Breast epithelium (tissue), 4 donors: ENCODE data around the gene LDLRAD3. TPM values are rescaled to one million over a fixed set of nuclear protein-coding genes. Genes with fewer than 3 reads are reported as not detected.

Source experiments
- DNase-seq, 2 donors: peaks; one replicate each; pipeline ENCODE4 v3.0.0-alpha.2; 2019; ENCODE audit warnings: low spot score in 2 of 2
- H3K27ac ChIP-seq, 2 donors: fragments of 200-600 bp; sonication (generic) in 1 of 2; one replicate each; pipeline ENCODE4 v1.5.1; 2016 to 2019; ENCODE audit warnings: mild to moderate bottlenecking in 1 of 2
- H3K27me3 ChIP-seq, 2 donors: fragments of 200-600 bp; sonication (generic) in 1 of 2; one replicate each; pipeline versions ENCODE4 v1.5.1 to v1.6.0; 2017 to 2019; ENCODE audit warnings: control low read depth in 1 of 2, mild to moderate bottlenecking in 1 of 2
- H3K36me3 ChIP-seq: fragments of 200-600 bp; one replicate; pipeline ENCODE4 v1.5.1; 2019
- H3K4me1 ChIP-seq, 2 donors: fragments of 200-600 bp; sonication (generic); one replicate each; pipeline ENCODE4 v1.5.1; 2016 to 2019; ENCODE audit warnings: control low read depth in 1 of 2
- H3K4me3 ChIP-seq, 3 donors: fragments of 200-600 bp; sonication (generic); 1 replicate in 2 of 3; 2 replicates in 1 of 3; pipeline ENCODE4 v1.5.1; 2016 to 2019; ENCODE audit warnings: mild to moderate bottlenecking in 3 of 3, moderate library complexity in 2 of 3
- H3K9me3 ChIP-seq, 2 donors: fragments of 200-600 bp; sonication (generic) in 1 of 2; one replicate each; pipeline ENCODE4 v1.5.1; 2016 to 2019; ENCODE audit warnings: control low read depth in 1 of 2
- POLR2A ChIP-seq: fragments of 450-650 bp; IDR thresholded peaks from one replicate; pipeline ENCODE4 v1.6.1; 2016; ENCODE audit warnings: antibody characterized with exemption, mild to moderate bottlenecking, moderate library complexity
- POLR2AphosphoS5 ChIP-seq, 3 donors: sonication (generic); formaldehyde crosslinking; IDR thresholded peaks; one replicate each; pipeline ENCODE4 v1.6.1; 2017; ENCODE audit warnings: antibody characterized with exemption in 3 of 3
- intact Hi-C: fragments of 100-400 bp; cut with DNase I; formaldehyde crosslinking; loops from one replicate; pipeline ENCODE4 v1.15.1; 2023; ENCODE audit warnings: low total_unique reads
- total RNA-seq, 3 donors: library from RNA; depleted of rRNA; stranded (reverse); fragments of >200 nt; gene quantifications; one replicate each; pipeline ENCODE4 v1.1.0, GENCODE V29; 2016
- TF ChIP-seq, protein P1 (sequence below), 3 donors: fragments of 450-650 bp; IDR thresholded peaks; one replicate each; pipeline ENCODE4 v1.5.1; 2016 to 2017; ENCODE audit warnings: antibody characterized with exemption in 3 of 3, mild to moderate bottlenecking in 3 of 3, moderate library complexity in 3 of 3

Gene LDLRAD3
- total RNA-seq, 3 donors from 2014 or later, result 20.3 to 45.4 (median 40.6) TPM

DNA sequence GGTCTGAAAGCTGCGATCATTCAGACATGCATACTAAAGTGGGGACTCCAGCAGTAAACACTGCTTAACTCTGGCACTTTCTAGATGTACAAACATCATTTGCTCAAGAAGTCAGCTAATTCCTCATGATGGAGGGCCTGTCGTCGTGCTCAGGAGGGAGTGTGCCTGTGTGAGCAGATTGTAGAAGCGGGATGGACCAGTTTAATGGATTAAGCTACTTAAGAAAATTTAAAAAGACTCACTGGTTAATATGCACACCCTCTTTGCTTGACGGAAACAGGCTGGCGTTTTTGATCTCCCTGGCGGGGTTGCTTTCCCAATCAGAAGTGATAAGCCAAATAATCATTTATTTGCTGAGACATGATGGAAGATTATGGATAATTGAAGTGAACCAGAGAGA is 79.0 kb downstream of the LDLRAD3 start:
- H3K4me1 ChIP-seq, result no peaks in the 10 kb centered on the region
- no peak for DNase-seq
- H3K27me3 ChIP-seq, result no peaks in the 10 kb centered on the region
- H3K4me3 ChIP-seq, result no peak overlapping the region
- no peaks in the 10 kb centered on the region for H3K9me3 ChIP-seq
- H3K27ac ChIP-seq, result no peak overlapping the region
- no peak for TF ChIP-seq POLR2AphosphoS5 (IDR thresholded peaks at IDR 0.05)
- TF ChIP-seq, protein P1, sequence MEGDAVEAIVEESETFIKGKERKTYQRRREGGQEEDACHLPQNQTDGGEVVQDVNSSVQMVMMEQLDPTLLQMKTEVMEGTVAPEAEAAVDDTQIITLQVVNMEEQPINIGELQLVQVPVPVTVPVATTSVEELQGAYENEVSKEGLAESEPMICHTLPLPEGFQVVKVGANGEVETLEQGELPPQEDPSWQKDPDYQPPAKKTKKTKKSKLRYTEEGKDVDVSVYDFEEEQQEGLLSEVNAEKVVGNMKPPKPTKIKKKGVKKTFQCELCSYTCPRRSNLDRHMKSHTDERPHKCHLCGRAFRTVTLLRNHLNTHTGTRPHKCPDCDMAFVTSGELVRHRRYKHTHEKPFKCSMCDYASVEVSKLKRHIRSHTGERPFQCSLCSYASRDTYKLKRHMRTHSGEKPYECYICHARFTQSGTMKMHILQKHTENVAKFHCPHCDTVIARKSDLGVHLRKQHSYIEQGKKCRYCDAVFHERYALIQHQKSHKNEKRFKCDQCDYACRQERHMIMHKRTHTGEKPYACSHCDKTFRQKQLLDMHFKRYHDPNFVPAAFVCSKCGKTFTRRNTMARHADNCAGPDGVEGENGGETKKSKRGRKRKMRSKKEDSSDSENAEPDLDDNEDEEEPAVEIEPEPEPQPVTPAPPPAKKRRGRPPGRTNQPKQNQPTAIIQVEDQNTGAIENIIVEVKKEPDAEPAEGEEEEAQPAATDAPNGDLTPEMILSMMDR (IDR thresholded peaks at IDR 0.05), result no peak
- TF ChIP-seq POLR2A, result no peak
- no peaks in the 10 kb centered on the region for H3K36me3 ChIP-seq
- intact Hi-C loops, result no loop called here

DNA sequence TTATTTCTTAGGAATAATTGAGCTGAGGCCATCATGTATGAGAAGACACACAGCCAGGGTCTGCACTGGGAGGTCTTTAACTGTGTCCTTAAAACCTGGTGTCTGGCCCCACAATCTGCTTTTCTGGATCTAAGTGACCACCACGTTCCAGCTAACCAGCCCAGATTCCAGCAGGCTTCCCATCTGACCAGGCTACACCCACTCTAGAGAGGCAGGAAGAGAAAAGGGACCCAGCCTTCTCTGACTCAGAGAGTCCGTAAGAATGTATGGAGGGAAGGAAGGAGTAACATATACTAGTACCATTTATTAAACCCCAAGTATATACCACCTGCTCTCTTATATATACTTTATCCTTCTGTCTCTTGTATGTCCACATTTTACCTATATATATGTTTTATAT is 80.1 kb downstream of the LDLRAD3 start:
- no peaks in the 10 kb centered on the region for H3K9me3 ChIP-seq
- no peak for DNase-seq
- H3K27ac ChIP-seq, result no peak overlapping the region
- H3K36me3 ChIP-seq, result no peaks in the 10 kb centered on the region
- TF ChIP-seq POLR2AphosphoS5 (IDR thresholded peaks at IDR 0.05) (no peak), POLR2A (no peak)
- TF ChIP-seq, protein P1 (IDR thresholded peaks at IDR 0.05), result no peak
- intact Hi-C loops, result no loop called here
- no peak overlapping the region for H3K4me3 ChIP-seq
- no peaks in the 10 kb centered on the region for H3K27me3 ChIP-seq
- no peaks in the 10 kb centered on the region for H3K4me1 ChIP-seq

DNA sequence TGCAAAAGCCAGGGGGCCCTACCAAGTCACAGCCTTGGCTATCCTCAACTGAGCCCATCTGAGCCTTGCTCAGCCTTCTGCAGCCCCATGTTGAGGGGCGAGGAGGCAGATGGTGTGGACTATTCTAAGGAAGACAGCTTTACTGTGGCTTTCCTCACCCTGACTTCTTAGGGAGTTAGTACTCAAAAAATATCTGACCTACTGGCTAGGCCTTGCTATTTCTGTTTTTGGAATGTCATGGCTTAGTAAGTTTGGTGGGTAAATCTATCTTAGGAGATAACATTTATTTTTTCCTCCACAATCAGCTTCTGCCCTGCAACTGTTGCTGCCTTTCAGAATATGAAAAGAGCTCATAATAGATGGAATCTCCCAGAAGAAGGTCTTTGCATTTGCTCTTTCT is 80.9 kb downstream of the LDLRAD3 start:
- H3K4me3 ChIP-seq, result no peak overlapping the region
- DNase-seq, result no peak
- no peaks in the 10 kb centered on the region for H3K4me1 ChIP-seq
- H3K36me3 ChIP-seq, result no peaks in the 10 kb centered on the region
- no peak overlapping the region for H3K27ac ChIP-seq
- no peaks in the 10 kb centered on the region for H3K9me3 ChIP-seq
- TF ChIP-seq POLR2A, result no peak
- TF ChIP-seq, protein P1 (IDR thresholded peaks at IDR 0.05), result no peak
- TF ChIP-seq POLR2AphosphoS5 (IDR thresholded peaks at IDR 0.05), result no peak
- H3K27me3 ChIP-seq, result no peaks in the 10 kb centered on the region
- intact Hi-C loops, result no loop called here

DNA sequence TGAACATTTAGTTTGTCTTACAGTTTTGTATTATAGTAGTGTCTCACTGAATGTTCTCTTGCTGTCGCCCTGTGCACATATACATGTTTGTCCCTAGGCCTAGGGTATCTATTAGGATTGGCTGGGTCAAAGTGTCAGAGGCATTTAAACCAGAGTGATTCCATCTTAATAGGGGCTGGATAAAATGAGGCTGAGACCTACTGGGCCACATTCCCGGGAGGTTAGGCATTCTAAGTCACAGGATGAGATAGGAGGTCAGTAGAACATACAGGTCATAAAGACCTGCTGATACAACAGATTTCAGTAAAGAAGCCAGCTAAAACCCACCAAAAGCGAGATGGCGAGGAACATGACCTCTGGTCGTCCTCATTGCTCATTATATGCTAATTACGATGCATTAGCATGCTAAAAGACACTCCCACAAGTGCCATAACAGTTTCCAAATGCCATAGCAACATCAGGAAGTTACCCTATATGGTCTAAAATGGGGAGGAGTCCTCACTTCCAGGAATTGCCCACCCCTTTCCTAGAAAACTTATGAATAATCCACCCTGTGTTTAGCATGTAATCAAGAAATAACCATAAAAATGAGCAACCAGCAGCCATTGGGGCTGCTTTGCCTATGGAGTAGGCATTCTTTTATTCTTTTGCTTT is 82.6 kb downstream of the LDLRAD3 start:
- intact Hi-C loops, result no loop called here
- no peak overlapping the region for H3K27ac ChIP-seq
- no peaks in the 10 kb centered on the region for H3K36me3 ChIP-seq
- no peak overlapping the region for H3K4me3 ChIP-seq
- no peaks in the 10 kb centered on the region for H3K9me3 ChIP-seq
- H3K4me1 ChIP-seq, result peaks cover 0 to 3% of the 10 kb centered on the region in 2 donors
- DNase-seq, result no peak
- TF ChIP-seq, protein P1 (IDR thresholded peaks at IDR 0.05), result no peak
- TF ChIP-seq POLR2AphosphoS5 (IDR thresholded peaks at IDR 0.05) (no peak), POLR2A (no peak)
- H3K27me3 ChIP-seq, result no peaks in the 10 kb centered on the region

DNA sequence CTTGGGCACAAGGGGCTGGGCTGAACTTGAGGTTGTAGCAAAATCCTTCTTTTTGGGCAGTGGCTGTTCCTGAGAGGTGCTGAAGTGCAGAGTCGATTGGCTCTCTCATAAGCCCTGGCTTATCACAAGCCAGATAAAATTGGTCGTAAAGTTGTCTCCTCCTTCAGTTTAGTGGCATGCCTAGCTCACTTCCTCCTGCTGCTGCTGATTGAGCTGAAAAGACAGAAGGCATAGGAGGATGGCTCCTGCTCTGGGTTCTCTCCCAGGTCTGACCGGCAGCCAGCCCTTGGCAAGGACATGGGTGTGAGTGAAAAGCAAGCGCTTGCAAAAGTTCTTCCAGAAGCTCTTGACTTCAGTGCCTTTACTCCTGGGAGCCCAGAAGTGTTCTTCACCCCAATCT is 83.9 kb downstream of the LDLRAD3 start:
- Histone ChIP-seq H3K4me3 (no peak overlapping the region), H3K4me1 (peaks cover 0 to 3% of the 10 kb centered on the region in 2 donors), H3K36me3 (no peaks in the 10 kb centered on the region), H3K27ac (no peak overlapping the region), H3K9me3 (no peaks in the 10 kb centered on the region), H3K27me3 (no peaks in the 10 kb centered on the region)
- DNase-seq, result no peak
- TF ChIP-seq POLR2A (no peak), POLR2AphosphoS5 (IDR thresholded peaks at IDR 0.05) (no peak)
- TF ChIP-seq, protein P1 (IDR thresholded peaks at IDR 0.05), result no peak
- intact Hi-C loops, result no loop called here
